Upper lobe of right lung (tissue), 1 donor: Measurements from ENCODE around the gene PIWIL4. TPM values are rescaled to one million over a fixed set of nuclear protein-coding genes. Genes with fewer than 3 reads are reported as not detected.
"Not testable (repeated sequence)": the region's sequence is repeated elsewhere in the genome, so short reads cannot be mapped to it uniquely, and the experiment has no call there.

Experiments used
- ATAC-seq: fragments of 200-7000 bp; cut with Tn5 transposase; one replicate; pipeline ENCODE4 v1.9.1; 2020; ENCODE audit warnings: mild to moderate bottlenecking, moderate library complexity
- DNase-seq: peaks from one replicate; pipeline ENCODE4 v3.0.0-alpha.2; 2020
- H3K27ac ChIP-seq: fragments of 200-600 bp; one replicate; pipeline ENCODE4 v1.8.0; 2022
- H3K27me3 ChIP-seq: fragments of 200-600 bp; one replicate; pipeline ENCODE4 v1.8.0; 2022; ENCODE audit warnings: mild to moderate bottlenecking
- H3K36me3 ChIP-seq: fragments of 200-600 bp; one replicate; pipeline ENCODE4 v1.8.0; 2022
- H3K4me1 ChIP-seq: fragments of 200-600 bp; one replicate; pipeline ENCODE4 v1.8.0; 2022
- H3K4me3 ChIP-seq: fragments of 200-600 bp; one replicate; pipeline ENCODE4 v1.8.0; 2022; ENCODE audit warnings: mild to moderate bottlenecking
- H3K9me3 ChIP-seq: fragments of 200-600 bp; one replicate; pipeline ENCODE4 v1.8.0; 2022
- CTCF ChIP-seq: fragments of 200-600 bp; IDR thresholded peaks from one replicate; pipeline ENCODE4 v1.8.0; 2022; ENCODE audit warnings: antibody characterized with exemption
- intact Hi-C: fragments of 100-400 bp; cut with DNase I; formaldehyde crosslinking; loops from one replicate; pipeline ENCODE4 v1.11.0; 2022
- total RNA-seq: library from RNA; stranded (reverse); fragmentation: NEBNext Ultra II Directional; extraction: Animal tissue kit (Norgen Biotek cat#: 25700); gene quantifications from one replicate; pipeline ENCODE4 v1.2.1, GENCODE V29; 2021
- donor health status: DM: no; HTN: yes; CAD: no; lungs with severe emphysema.

Gene PIWIL4
- total RNA-seq, 1 donor from 2014 or later = 2.9 TPM

- intact Hi-C loops = no loop called here
- Histone ChIP-seq H3K27ac (no peak overlapping the region), H3K9me3 (no peaks in the 10 kb centered on the region), H3K4me1 (peaks cover 23% of the 10 kb centered on the region), H3K27me3 (no peaks in the 10 kb centered on the region), H3K4me3 (no peak overlapping the region), H3K36me3 (no peaks in the 10 kb centered on the region)
- no peak for TF ChIP-seq CTCF
- DNase-seq (no peak), ATAC-seq (peak; percentile 29)
Measured at GRCh38 chr11:94550513-94550912, 16.7 kb upstream of the PIWIL4 start.

GRCh38 chr11:94553938-94554337 lies 13.2 kb upstream of the PIWIL4 start:
- no peaks in the 10 kb centered on the region for H3K27me3 ChIP-seq
- ATAC-seq = no peak
- no peaks in the 10 kb centered on the region for H3K36me3 ChIP-seq
- H3K4me1 ChIP-seq = peaks cover 5% of the 10 kb centered on the region
- H3K27ac ChIP-seq = no peak overlapping the region
- no peak for DNase-seq
- no peak for TF ChIP-seq CTCF
- H3K4me3 ChIP-seq = no peak overlapping the region
- H3K9me3 ChIP-seq = no peaks in the 10 kb centered on the region
- intact Hi-C loops = no loop called here

- H3K4me3 ChIP-seq, ATAC-seq, intact Hi-C loops, DNase-seq, H3K36me3 ChIP-seq, H3K27ac ChIP-seq, H3K9me3 ChIP-seq, H3K4me1 ChIP-seq, H3K27me3 ChIP-seq: not testable (repeated sequence)
Measured at GRCh38 chr11:94555752-94556329, 11.3 kb upstream of the PIWIL4 start.

GRCh38 chr11:94557421-94557820 lies 9.7 kb upstream of the PIWIL4 start:
- Histone ChIP-seq H3K4me1 (no peaks in the 10 kb centered on the region), H3K4me3 (no peak overlapping the region), H3K27me3 (no peaks in the 10 kb centered on the region), H3K36me3 (no peaks in the 10 kb centered on the region), H3K27ac (no peak overlapping the region), H3K9me3 (no peaks in the 10 kb centered on the region)
- no peak for TF ChIP-seq CTCF
- ATAC-seq (no peak), DNase-seq (no peak)
- intact Hi-C loops = no loop called here

GRCh38 chr11:94557992-94558391 lies 9.2 kb upstream of the PIWIL4 start:
- Histone ChIP-seq H3K27me3 (no peaks in the 10 kb centered on the region), H3K36me3 (no peaks in the 10 kb centered on the region), H3K9me3 (no peaks in the 10 kb centered on the region), H3K4me3 (no peak overlapping the region), H3K27ac (no peak overlapping the region), H3K4me1 (no peaks in the 10 kb centered on the region)
- ATAC-seq (no peak), DNase-seq (no peak)
- intact Hi-C loops = no loop called here
- no peak for TF ChIP-seq CTCF

- intact Hi-C loops = no loop called here
- Histone ChIP-seq H3K27me3 (no peaks in the 10 kb centered on the region), H3K9me3 (no peaks in the 10 kb centered on the region), H3K4me3 (no peak overlapping the region), H3K4me1 (no peaks in the 10 kb centered on the region), H3K27ac (no peak overlapping the region), H3K36me3 (no peaks in the 10 kb centered on the region)
- peak; percentile 61 for ATAC-seq
- no peak for TF ChIP-seq CTCF
- DNase-seq = no peak
Measured at GRCh38 chr11:94558468-94558867, 8.7 kb upstream of the PIWIL4 start.
